ENCODE data around the gene SCAPER.
A peak's percentile ranks its signal among the peaks of the same experiment; 100 is the strongest.

SCAPER gene

GRCh38 chr15:76345880-76346668 lies 559.1 kb downstream of the SCAPER start:
- peak in 1 of 2 donors; percentile 8 for DNase-seq

DNA sequence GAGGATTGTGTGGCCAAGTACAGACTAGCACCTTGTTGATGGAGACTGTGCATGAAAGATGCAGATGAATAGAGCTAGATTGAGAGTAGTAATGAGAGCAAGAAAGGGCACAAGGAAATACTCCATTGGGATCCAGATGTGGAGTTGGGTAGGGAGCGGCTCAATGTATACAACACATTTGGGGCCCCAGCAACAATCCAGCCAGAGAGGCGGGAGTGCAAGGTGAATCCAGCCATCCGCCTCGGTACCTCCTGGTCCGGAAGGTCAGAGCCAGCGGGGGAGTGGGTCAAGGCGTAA lies 559.6 kb downstream of the SCAPER start:
- DNase-seq, result no peak

- no peak for DNase-seq
These were observed 560.1 kb downstream of the SCAPER start for GRCh38 chr15:76344893-76345582.

- peak in 1 of 2 donors; percentile 8 for DNase-seq
These were observed 561.7 kb downstream of the SCAPER start for GRCh38 chr15:76343313-76343996.

GRCh38 chr15:76342382-76343201 lies 562.5 kb downstream of the SCAPER start:
- peak in 1 of 2 donors; percentile 24 for DNase-seq

DNA sequence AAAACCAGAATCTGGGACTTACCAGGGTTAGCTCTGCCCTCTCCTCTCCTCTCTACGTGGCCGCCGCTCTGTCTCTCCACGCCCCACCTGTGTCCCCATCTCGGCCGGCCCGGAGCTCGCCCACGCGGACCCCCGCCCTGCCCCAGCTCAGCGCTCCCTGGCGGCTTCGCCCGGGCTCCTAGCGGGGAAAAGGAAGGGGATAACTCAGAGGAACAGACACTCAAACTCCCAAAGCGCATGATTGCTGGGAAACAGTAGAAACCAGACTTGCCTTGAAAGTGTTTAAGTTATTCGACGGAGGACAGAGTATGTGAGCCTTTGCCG lies 563.1 kb downstream of the SCAPER start:
- no peak for DNase-seq

DNA sequence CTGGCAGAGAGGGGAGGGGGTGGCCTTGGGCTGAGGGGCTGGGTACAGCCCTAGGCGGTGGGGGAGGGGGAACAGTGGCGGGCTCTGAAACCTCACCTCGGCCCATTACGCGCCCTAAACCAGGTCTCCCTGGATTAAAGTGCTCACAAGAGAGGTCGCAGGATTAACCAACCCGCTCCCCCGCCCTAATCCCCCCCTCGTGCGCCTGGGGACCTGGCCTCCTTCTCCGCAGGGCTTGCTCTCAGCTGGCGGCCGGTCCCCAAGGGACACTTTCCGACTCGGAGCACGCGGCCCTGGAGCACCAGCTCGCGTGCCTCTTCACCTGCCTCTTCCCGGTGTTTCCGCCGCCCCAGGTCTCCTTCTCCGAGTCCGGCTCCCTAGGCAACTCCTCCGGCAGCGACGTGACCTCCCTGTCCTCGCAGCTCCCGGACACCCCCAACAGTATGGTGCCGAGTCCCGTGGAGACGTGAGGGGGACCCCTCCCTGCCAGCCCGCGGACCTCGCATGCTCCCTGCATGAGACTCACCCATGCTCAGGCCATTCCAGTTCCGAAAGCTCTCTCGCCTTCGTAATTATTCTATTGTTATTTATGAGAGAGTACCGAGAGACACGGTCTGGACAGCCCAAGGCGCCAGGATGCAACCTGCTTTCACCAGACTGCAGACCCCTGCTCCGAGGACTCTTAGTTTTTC lies 563.6 kb downstream of the SCAPER start:
- DNase-seq, result peak in 1 of 2 donors; percentile 7

DNA sequence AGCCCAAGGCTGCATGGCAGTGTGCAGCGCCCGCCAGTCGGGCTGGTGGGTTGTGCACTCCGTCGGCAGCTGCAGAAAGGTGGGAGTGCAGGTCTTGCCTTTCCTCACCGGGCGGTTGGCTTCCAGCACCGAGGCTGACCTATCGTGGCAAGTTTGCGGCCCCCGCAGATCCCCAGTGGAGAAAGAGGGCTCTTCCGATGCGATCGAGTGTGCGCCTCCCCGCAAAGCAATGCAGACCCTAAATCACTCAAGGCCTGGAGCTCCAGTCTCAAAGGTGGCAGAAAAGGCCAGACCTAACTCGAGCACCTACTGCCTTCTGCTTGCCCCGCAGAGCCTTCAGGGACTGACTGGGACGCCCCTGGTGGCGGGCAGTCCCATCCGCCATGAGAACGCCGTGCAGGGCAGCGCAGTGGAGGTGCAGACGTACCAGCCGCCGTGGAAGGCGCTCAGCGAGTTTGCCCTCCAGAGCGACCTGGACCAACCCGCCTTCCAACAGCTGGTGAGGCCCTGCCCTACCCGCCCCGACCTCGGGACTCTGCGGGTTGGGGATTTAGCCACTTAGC lies 564.3 kb downstream of the SCAPER start:
- peak; percentile 50 to 51 for DNase-seq

GRCh38 chr15:76340198-76340802 lies 564.8 kb downstream of the SCAPER start:
- peak; percentile 10 to 27 for DNase-seq

GRCh38 chr15:76339305-76340197 lies 565.6 kb downstream of the SCAPER start:
- DNase-seq, result peak in 1 of 2 donors; percentile 12

- peak in 1 of 2 donors; percentile 18 for DNase-seq
These were observed 566.4 kb downstream of the SCAPER start for GRCh38 chr15:76338486-76339304.

GRCh38 chr15:76337696-76338485 lies 567.2 kb downstream of the SCAPER start:
- peak; percentile 6 to 13 for DNase-seq

GRCh38 chr15:76337059-76337695 lies 568.0 kb downstream of the SCAPER start:
- peak in 1 of 2 donors; percentile 23 for DNase-seq

DNA sequence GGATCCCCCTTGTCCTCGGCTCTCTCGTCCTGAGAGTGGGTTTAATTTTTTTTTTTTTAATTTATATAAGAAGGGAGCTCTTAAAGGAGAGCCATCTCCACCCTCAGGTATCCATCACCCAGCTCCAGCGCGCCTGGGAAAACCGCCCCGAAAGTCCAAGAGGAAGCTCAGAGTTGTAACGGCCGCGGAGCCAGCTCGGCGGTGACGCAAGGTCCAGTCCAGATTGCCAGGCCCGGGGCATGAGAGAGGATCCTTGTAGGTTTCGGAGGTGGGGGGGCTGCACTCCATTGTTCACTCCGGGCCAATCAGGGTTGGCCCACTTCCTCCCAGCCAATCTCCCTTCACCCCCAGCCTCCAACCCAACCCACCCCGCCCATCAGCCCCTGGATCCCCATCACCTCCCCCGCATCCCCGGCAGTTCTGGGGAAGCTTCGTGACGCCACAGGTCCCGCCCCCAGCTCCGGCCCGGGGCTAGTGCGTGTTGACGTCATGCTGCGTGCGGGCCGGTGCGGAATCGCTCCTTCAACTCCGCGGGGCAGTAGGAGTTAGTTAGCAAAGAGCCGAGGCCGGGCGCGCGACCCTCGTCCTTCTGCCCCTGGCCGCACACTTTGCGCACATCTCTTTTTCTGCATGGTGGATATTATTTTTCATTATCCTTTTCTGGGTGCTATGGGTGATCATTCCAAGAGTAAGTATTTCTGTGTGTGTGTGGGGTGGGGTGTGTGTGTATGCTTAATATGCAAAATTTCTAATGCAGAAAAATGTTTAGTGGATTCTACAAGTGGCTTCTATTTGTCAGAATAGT lies 568.7 kb downstream of the SCAPER start, which contains the start of gene ISL2:
Gene ISL2 (plus strand): TSS at position 520 of the 805 bp plus-strand sequence. CDS start 111 bp downstream, at position 631.
- DNase-seq, result peak; percentile 67 to 80

DNA sequence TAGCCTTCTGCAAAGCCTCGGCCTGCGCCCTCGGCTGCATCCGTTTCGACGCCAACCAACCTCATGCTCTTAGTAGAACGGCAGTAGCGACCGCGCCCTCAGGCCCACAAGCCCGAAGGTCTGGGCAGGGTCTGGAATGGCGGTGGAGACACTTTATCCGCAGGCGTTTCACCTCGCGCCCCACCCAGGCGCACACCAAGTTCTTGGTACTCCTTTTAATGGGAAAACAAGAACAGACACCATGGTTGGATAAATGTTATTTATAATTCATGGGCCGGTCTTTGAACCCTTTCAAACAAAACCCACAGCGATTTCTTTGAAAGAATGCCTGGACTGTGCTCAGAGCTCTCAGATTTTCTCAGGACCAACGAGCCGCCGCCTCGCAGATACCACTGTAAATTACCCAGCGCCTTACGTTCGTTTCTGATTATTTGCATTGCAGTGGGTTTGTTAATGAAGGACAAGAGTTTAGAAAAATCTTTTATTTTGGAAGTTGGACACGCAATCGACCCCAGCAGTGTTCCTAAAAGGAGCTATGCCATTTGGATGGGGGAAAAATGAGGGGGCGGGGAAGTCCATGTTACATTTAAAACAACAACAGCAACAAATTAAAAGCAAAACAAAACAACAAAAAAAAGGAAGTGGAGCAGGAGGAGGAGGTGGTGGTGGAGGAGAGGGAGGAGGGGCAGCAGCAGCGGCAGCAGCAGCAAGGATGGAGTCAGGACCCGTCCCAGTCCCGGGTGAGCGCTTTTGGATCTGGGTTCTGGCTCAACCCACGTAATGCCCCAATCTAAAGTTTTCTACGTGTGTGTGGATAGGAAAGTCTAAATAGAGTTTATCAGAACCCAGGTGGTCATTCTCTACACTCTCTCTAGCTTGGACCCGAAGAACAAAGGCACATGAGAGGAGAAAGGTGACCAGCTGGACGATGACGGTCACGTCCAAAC lies 569.6 kb downstream of the SCAPER start:
- peak; percentile 8 to 33 for DNase-seq
